RWPE1 (cell line): ENCODE measurements around the gene TMEM129.

Experiments
- CTCF ChIA-PET: fragments of 350-600 bp; sonication (Branson Sonifier 250); formaldehyde crosslinking; extraction: SDS; loops from one replicate; lab custom pipeline; 2021; lab: Yijun Ruan, JAX
- POLR2A ChIA-PET: fragments of 400-600 bp; formaldehyde crosslinking; extraction: SDS; loops from one replicate; lab custom pipeline; 2020; ENCODE audit warnings: antibody characterized with exemption; ENCODE audit not compliant: low non-redundant PET; lab: Yijun Ruan, JAX
- DNase-seq: peaks from one replicate; pipeline ENCODE4 v3.0.0; 2012; ENCODE audit warnings: low spot score
- H3K27ac ChIP-seq: fragments of 450-650 bp; 2 replicates; pipeline ENCODE4 v1.5.1; 2017
- CTCF ChIP-seq: fragments of 450-650 bp; conservative IDR thresholded peaks from 2 replicates; pipeline ENCODE4 v1.5.1; 2017; ENCODE audit warnings: low read depth, mild to moderate bottlenecking

TMEM129 gene

GRCh38 chr4:1727117-1728031, 6.3 kb upstream of the TMEM129 start:
- POLR2A ChIA-PET, result no interaction called here
- peak; percentile 76 for DNase-seq
- H3K27ac ChIP-seq, result peak overlapping the region; percentile 96
- TF ChIP-seq CTCF, result no peak
- CTCF ChIA-PET, result interaction anchor here (0.6 to 1.0 kb wide), 4 partner anchors 10 to 272 kb away, joined by 3 to 6 read pairs (median 4); no protein-coding TSS in a partner anchor

DNA sequence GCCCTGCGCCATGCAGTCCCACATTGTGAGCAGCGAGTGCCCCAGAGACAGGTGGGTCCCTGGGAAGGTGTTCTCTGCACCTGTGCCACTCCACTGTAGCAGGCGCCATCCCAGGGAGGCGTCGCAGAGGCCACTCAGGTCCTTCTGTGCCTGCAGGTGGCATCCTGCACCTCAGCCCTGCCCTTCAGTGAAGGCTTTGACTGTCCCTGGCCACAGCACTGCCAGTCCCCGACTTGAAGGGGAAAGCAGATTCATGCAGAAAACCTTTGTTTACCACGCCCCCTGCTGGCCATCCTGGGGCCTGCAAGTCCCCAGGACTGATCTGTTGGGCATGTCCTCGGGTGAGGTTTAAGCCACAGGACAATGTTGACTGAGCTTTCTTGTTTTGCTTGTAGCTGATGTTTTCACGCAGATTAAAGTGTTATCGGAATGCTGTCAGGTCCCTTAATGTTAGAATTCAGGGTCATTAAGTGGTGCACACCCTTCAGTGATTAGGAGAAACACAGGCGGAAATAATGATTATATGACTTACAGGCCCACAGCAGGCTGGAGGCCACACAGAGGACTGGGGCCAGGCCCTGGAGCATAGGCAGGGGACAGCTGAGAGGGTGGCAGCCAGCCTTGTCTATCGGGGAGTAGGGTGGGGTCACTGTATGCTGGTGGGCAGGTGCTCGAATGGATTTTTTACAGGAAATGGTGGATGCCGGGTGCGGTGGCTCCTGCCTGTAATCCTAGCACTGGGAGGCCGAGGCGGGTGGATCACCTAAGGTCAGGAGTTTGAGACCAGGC, 5.2 kb upstream of the TMEM129 start:
- H3K27ac ChIP-seq, result peak overlapping the region; percentile 96
- TF ChIP-seq CTCF, result peak; percentile 95
- POLR2A ChIA-PET, result no interaction called here
- CTCF ChIA-PET, result interaction anchor here (0.6 to 0.9 kb wide), 4 partner anchors 11 to 335 kb away, joined by 4 to 6 read pairs (median 5); no protein-coding TSS in a partner anchor
- DNase-seq, result no peak

GRCh38 chr4:1725521-1725920, 4.4 kb upstream of the TMEM129 start:
- DNase-seq, result no peak
- POLR2A ChIA-PET, result no interaction called here
- H3K27ac ChIP-seq, result peak overlapping the region; percentile 96
- CTCF ChIA-PET, result interaction anchor here (0.8 kb wide), 1 partner anchor 31 kb away, joined by 3 read pairs; no protein-coding TSS in a partner anchor
- TF ChIP-seq CTCF, result no peak

GRCh38 chr4:1723131-1723801, 2.1 kb upstream of the TMEM129 start:
- DNase-seq, result no peak
- CTCF ChIA-PET, result no interaction called here
- no peak for TF ChIP-seq CTCF
- peak overlapping the region; percentile 96 for H3K27ac ChIP-seq
- POLR2A ChIA-PET, result interaction anchor here (0.6 kb wide), 1 partner anchor 8 kb away, joined by 3 read pairs; no protein-coding TSS in a partner anchor

DNA sequence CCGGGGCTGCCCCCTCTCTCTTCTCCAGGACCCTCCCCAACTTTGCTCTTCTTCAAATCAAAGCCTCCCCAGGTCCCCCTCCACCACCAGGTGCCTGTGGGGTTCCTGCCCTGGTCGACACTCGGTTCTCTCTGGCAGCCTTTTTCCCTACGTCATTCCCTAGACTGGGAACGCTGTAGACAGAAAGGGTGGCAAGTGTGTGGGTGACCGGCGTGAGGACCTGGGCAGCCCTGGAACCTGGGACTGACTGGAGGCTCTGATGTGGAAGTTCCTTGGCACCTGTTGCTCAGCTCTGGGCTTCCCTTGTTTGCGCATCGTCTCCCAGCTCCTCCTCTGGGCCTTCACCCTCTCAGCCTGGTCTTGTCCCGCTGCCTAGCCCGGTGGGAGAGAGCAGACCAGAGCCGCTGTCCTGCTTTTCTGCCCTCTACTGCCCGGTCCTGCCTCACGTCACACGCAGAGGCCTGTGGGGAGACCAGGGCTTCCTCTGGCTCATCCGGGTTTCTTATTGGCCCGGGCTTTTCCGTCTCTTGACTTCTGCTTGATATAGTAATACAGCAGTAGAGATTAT, 1.5 kb upstream of the TMEM129 start:
- DNase-seq, result no peak
- no peak for TF ChIP-seq CTCF
- peak overlapping the region; percentile 96 for H3K27ac ChIP-seq
- POLR2A ChIA-PET, result interaction anchor here (0.6 kb wide), 1 partner anchor 8 kb away, joined by 3 read pairs; no protein-coding TSS in a partner anchor
- CTCF ChIA-PET, result no interaction called here
